Colonic mucosa (tissue), 4 donors: Measurements from ENCODE around the gene UBE3B. TPM values are rescaled to one million over a fixed set of nuclear protein-coding genes. Genes with fewer than 3 reads are reported as not detected.

ENCODE experiments used
- DNase-seq: peaks from one replicate; pipeline ENCODE4 v3.0.0-alpha.2; 2020
- H3K27ac ChIP-seq: fragments of 200-600 bp; one replicate; pipeline ENCODE4 v1.8.0; 2021
- H3K27me3 ChIP-seq: fragments of 200-600 bp; one replicate; pipeline ENCODE4 v1.8.0; 2021
- H3K36me3 ChIP-seq: fragments of 200-600 bp; one replicate; pipeline ENCODE4 v1.8.0; 2021
- H3K4me1 ChIP-seq: fragments of 200-600 bp; one replicate; pipeline ENCODE4 v1.8.0; 2021; ENCODE audit warnings: mild to moderate bottlenecking
- H3K4me3 ChIP-seq: fragments of 200-600 bp; one replicate; pipeline ENCODE4 v1.8.0; 2021
- H3K9ac ChIP-seq, 2 donors: one replicate each; pipeline ENCODE4 v1.7.0; 2013; ENCODE audit warnings: control low read depth in 2 of 2, low read depth in 2 of 2, low read length in 2 of 2
- H3K9me3 ChIP-seq: fragments of 200-600 bp; one replicate; pipeline ENCODE4 v1.8.0; 2021
- intact Hi-C: fragments of 100-400 bp; cut with DNase I; formaldehyde crosslinking; loops from one replicate; pipeline ENCODE4 v1.14.1; 2022
- total RNA-seq, 2 donors: library from RNA; stranded (reverse); fragmentation: NEBNext Ultra II Directional in 1 of 2; extraction: Animal tissue kit (Norgen Biotek cat#: 25700) in 1 of 2; gene quantifications; one replicate each; pipeline ENCODE4 v1.2.1, GENCODE V29; 2021
- TF ChIP-seq, protein P1 (sequence below): fragments of 200-600 bp; IDR thresholded peaks from one replicate; pipeline ENCODE4 v1.8.0; 2022; ENCODE audit warnings: antibody characterized with exemption, mild to moderate bottlenecking
- donor health status: healthy.
- donor health status: DM: no; HTN: no; CAD: no.
- donor health status: DM: no; HTN: no; CAD: no.

The UBE3B gene
- total RNA-seq, 2 donors from 2014 or later, result 44.6 to 52.0 TPM

DNA sequence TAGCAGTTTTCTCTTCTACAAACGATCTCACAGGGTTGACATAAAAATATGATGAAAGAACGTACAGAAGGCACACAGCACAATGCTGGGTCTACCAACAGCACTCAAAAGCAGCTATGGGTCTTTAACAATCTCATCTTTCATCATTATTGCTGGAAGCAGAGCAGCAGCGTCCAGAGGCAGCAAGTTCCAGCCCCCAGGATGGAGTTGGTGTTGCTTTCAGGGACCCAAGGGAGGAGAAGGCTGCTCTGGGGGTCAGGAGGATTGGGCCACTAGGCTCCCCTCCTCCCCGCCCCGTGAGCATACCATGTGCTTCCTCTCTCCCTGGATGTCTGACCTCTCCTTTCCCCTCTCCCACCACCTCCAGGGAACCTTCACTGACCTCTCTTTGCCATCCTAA, 13.7 kb upstream of the UBE3B start:
- no peak for DNase-seq
- Histone ChIP-seq H3K9me3 (no peaks in the 10 kb centered on the region), H3K36me3 (no peaks in the 10 kb centered on the region), H3K9ac (peak overlapping the region; percentile 44 to 56), H3K27me3 (no peaks in the 10 kb centered on the region), H3K4me1 (peaks cover 28% of the 10 kb centered on the region), H3K27ac (peak overlapping the region; percentile 95), H3K4me3 (no peak overlapping the region)
- intact Hi-C loops, result no loop called here
- TF ChIP-seq, protein P1, sequence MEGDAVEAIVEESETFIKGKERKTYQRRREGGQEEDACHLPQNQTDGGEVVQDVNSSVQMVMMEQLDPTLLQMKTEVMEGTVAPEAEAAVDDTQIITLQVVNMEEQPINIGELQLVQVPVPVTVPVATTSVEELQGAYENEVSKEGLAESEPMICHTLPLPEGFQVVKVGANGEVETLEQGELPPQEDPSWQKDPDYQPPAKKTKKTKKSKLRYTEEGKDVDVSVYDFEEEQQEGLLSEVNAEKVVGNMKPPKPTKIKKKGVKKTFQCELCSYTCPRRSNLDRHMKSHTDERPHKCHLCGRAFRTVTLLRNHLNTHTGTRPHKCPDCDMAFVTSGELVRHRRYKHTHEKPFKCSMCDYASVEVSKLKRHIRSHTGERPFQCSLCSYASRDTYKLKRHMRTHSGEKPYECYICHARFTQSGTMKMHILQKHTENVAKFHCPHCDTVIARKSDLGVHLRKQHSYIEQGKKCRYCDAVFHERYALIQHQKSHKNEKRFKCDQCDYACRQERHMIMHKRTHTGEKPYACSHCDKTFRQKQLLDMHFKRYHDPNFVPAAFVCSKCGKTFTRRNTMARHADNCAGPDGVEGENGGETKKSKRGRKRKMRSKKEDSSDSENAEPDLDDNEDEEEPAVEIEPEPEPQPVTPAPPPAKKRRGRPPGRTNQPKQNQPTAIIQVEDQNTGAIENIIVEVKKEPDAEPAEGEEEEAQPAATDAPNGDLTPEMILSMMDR, result no peak

DNA sequence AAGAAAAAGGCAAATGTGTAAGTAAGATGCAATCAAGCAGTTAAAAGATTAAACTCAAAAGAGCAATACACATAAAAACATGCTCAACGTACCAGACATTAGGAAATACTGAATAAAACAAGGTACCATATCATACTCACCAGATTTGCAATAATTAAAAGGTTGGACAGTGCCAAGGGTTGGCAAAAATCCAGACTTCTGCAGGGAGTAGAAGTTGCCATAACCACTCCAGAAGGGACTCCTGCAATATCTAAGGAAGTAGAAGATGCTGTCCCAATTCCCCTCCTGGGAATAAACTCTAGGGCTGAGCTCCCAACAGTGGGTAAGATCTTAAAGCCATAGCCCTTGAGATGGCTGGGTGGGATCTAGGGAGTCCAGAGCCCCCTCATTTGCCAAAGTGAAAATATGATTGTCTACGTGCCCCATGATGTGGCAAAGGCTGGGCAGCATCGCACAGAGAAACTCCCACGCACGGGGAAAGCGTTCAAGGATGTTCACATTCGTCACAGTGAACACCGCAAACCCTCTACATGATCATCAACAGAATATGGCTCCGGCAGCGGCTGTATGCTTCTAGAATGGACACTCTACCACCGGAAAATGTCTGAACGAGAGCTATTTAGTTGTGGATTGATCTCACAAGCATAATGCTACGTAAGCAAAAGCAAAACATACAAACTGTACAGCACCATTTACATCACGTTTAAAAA, 12.6 kb upstream of the UBE3B start:
- intact Hi-C loops, result no loop called here
- Histone ChIP-seq H3K9ac (no peak overlapping the region), H3K4me1 (peaks cover 28% of the 10 kb centered on the region), H3K27ac (peak overlapping the region; percentile 95), H3K9me3 (no peaks in the 10 kb centered on the region), H3K36me3 (no peaks in the 10 kb centered on the region), H3K27me3 (no peaks in the 10 kb centered on the region), H3K4me3 (no peak overlapping the region)
- TF ChIP-seq, protein P1, result no peak
- no peak for DNase-seq

DNA sequence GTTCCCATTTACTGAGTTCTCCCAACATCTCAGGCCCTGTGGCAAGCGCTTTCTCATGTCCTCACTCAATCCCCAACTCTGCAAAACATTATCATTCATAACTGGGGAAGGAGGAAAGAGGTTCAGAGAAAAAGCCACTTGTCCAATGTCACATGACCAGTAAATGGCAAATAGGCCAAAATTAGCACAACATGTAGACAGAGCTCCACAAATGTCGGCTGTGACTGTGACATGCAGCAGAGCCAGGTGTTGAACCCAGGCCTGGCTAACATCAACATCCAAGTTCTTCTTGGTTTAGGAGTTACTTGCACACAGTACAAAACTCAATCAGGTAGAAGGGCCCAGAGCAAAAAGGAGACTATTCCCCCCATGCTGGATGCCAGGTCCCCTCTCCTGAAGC, 11.1 kb upstream of the UBE3B start:
- Histone ChIP-seq H3K9me3 (no peaks in the 10 kb centered on the region), H3K4me1 (peaks cover 19% of the 10 kb centered on the region), H3K27ac (no peak overlapping the region), H3K36me3 (no peaks in the 10 kb centered on the region), H3K9ac (no peak overlapping the region), H3K4me3 (no peak overlapping the region), H3K27me3 (no peaks in the 10 kb centered on the region)
- no peak for DNase-seq
- intact Hi-C loops, result no loop called here
- TF ChIP-seq, protein P1, result no peak

DNA sequence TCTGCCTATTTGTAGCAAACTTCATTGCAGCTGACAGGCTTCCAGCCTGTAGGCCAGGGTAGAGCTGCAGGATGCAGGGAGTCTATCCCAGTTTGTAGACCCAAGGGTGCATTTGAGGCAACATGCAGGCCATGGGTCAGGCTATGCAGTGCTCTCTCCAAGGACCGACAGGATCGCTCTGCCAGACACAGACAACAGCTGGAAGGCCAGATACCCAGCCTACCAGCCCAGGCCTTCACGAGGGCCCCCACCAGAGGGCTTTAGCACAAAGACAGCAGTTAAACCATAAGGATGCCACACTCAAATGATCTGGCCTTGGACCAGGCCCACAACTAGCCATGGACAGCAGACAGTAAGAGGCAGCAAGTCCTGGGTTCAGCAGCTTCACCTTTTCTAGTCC, 10.6 kb upstream of the UBE3B start:
- H3K4me1 ChIP-seq, result peaks cover 18% of the 10 kb centered on the region

DNA sequence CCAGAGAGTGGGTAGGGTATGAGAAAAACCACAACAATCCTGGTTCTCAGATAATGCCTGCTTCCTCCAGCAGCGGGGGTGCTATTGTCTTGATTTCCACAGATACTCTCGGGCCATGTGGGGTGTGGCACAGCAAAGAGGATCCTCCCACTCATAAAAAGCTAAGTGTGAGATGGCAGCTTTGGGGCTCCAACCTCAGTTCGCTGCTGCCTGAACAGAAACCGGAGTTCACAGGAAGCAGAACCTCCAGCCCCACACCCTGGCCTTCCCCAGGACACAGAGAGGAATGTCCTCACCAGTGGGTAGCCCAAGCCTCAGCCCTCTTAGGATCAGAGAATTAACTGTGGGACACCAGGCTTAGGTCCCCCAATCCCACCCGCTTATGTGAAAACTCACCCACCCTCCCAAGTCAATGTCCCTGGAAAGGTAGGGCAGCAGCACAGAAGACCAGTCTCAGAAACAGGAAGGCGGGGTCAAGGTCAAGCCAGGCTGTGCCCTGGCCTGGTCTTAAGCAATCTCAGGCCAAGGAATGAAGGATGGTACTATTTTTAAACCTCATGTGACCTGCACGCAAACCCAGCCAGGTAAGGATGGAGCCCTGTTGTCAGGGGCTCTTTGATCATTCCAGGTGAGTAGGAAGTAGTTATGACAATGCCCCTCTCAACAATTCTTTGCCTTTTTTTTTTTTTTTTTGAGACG, 9.3 kb upstream of the UBE3B start:
- H3K9ac ChIP-seq, result peak overlapping the region in 1 of 2 donors; percentile 48
- DNase-seq, result peak; percentile 80
- peaks cover 8% of the 10 kb centered on the region for H3K4me1 ChIP-seq
- H3K27ac ChIP-seq, result peak overlapping the region; percentile 66
- H3K36me3 ChIP-seq, result no peaks in the 10 kb centered on the region
- intact Hi-C loops, result no loop called here
- TF ChIP-seq, protein P1, result no peak
- no peaks in the 10 kb centered on the region for H3K9me3 ChIP-seq
- H3K27me3 ChIP-seq, result no peaks in the 10 kb centered on the region
- H3K4me3 ChIP-seq, result no peak overlapping the region

More for the DNA sequence above, 10.6 kb upstream of the UBE3B start:
- intact Hi-C loops, result no loop called here
- no peaks in the 10 kb centered on the region for H3K27me3 ChIP-seq
- no peaks in the 10 kb centered on the region for H3K9me3 ChIP-seq
- no peak for DNase-seq
- H3K27ac ChIP-seq, result no peak overlapping the region
- H3K9ac ChIP-seq, result peak overlapping the region in 1 of 2 donors; percentile 2
- no peak overlapping the region for H3K4me3 ChIP-seq
- H3K36me3 ChIP-seq, result no peaks in the 10 kb centered on the region
- TF ChIP-seq, protein P1, result no peak
